Hematopoietic multipotent progenitor cell treated with erythropoietin and hydrocortisone succinate and interleukin-3 and kit ligand, for 15 days (in vitro differentiated cells): ENCODE measurements around the gene CALCOCO2.
"Not testable (repeated sequence)": the region's sequence is repeated elsewhere in the genome, so short reads cannot be mapped to it uniquely, and the experiment has no call there.

ENCODE experiments used
- DNase-seq: peaks from one replicate; pipeline ENCODE4 v3.0.0-alpha.2; 2015; ENCODE audit warnings: low spot score

The CALCOCO2 gene, protein sequence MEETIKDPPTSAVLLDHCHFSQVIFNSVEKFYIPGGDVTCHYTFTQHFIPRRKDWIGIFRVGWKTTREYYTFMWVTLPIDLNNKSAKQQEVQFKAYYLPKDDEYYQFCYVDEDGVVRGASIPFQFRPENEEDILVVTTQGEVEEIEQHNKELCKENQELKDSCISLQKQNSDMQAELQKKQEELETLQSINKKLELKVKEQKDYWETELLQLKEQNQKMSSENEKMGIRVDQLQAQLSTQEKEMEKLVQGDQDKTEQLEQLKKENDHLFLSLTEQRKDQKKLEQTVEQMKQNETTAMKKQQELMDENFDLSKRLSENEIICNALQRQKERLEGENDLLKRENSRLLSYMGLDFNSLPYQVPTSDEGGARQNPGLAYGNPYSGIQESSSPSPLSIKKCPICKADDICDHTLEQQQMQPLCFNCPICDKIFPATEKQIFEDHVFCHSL

GRCh38 chr17:48830840-48831548 is at the start of gene CALCOCO2:
CALCOCO2 (plus strand) TSS chr17:48831035; CDS start chr17:48841708, 10,673 bp downstream.
- peak; percentile 97 for DNase-seq

GRCh38 chr17:48787828-48788227 is 43.0 kb upstream of the CALCOCO2 start:
- DNase-seq, result no peak

DNA sequence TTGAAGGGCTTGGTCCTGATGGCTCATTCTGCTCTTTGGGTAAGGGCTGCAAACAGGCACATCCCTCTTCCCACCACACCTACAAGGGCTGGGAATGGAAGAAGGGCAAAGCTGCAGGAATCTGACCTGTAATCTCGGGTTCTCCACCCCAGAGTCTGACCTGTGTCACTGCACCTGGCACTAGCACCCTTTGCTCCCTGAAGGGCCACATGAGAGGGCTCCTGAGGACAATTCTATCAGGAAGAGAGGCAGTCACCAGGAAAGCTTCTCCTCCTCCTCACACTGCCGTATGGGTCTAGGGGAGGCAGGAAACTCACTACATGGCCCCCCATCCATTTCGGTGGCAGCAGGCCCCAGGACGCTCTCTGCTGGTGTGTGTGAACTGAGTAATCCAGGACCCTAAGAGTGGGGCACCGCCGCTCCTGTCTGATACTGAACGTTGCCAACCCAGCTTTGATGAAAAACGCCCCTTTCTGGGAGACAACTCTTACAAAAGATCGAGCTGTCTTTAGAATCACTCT is 40.2 kb upstream of the CALCOCO2 start:
- no peak for DNase-seq

- no peak for DNase-seq
Measured at GRCh38 chr17:48791128-48792032, 39.5 kb upstream of the CALCOCO2 start.

- DNase-seq, result no peak
Measured at GRCh38 chr17:48792033-48792798, 38.6 kb upstream of the CALCOCO2 start.

DNA sequence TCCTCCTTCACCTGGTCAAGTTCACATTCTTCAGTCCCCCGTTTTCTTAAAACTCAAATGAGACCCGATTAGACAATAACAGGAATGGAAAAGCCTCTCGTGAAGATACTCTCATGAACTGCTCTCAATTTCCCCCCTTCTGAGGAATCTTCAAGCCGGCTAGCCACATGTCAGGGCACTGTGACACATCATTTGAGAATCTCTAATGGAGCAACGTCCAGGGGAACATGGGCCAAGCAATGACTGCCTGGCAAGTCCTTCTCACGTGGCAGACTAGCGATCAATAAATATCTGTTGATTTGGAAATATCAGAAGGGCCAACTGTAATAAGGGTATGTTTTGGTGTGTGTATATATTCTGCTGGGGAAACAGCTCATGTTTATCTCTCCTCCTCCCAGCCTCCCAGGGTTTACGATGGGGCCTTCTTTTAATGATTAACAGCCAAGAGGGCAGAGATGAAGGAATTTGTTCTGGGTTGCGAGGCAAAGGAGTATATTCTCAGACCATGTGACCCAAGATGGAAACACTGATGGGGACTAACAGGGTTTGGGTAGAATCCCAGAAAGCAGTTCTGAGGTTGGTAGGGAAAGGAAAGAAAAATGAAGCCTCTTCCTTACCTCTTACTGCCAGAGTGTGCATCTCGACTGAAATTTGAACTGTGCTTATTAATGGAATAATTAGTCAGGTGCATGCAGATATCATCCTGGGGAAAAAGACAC is 35.2 kb upstream of the CALCOCO2 start:
- no peak for DNase-seq

GRCh38 chr17:48796163-48796522 is 34.7 kb upstream of the CALCOCO2 start:
- not testable (repeated sequence) for DNase-seq

DNA sequence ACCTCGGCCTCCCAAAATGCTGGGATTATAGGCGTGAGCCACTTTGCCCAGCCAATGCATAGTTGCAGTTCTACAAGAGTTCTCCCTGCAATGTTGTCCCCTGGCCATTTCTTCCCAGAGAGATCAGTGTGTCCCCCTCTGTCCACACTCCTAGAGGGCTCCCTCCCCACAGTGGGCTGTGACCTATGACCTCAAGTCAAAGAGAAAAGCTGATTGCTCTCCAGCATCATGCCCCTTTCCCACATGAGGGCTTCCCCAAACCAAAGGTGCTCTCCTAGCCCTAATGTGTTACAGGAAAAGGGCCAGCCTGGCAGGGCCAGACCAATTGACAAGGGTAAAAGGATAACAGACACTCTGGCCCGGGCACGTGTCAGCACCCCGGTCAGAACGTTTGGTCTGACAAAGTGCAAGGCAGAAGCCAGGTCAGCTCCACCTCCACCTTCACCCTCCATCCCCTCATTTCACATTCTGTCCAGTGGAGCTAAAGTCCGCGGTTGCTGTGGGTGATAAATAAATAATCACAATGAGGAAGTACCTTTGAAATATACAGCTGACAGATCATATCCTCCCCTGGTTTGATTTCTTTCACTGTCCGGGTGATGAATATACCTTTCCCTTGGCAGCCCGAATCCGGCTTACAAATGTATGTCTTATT is 31.6 kb upstream of the CALCOCO2 start:
- DNase-seq, result no peak

- no peak for DNase-seq
Measured at GRCh38 chr17:48800626-48801217, 30.1 kb upstream of the CALCOCO2 start.

DNA sequence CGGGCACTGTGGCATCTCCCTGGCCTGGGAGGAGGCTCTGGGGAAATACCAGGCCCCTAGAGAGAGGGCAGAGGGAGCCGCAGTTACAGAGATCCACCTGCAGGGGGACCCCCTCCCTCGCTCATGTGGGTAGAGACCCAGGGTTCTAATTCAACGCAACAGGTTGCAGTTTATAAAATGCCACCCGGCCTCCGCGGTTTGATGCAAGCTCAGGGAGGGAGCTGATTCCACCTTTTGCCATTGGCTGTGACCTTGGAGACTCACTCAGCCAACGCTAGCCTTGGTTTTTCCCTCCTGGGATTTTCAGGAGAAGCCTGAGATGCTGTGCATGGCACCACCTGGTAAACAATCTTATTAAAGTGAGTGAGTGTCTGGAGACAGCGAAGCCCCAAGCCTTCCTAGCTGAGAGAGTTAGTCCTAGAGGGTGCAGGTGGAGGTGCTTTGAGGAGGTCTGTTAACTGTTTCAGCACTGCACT is 25.9 kb upstream of the CALCOCO2 start:
- DNase-seq, result peak; percentile 63

DNA sequence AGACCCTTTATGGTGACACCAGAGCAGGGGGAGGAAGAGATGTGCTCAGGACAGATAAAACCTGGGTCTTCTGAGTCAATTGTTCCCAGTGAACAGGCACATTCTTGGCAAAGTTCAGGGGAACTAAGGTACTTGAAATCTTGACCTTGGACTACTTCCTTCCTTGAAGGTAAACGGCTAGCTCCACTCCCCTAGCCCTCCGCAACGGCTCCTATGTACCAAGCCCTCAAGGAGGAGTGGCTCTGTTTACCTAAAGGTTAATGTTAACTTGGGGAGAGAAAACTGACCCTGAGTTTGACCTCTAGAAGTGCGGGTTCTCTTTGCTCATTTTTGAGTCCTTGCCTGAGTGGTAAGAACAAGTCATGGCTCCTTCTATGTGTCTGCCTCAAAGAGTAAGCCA is 21.7 kb upstream of the CALCOCO2 start:
- no peak for DNase-seq

DNA sequence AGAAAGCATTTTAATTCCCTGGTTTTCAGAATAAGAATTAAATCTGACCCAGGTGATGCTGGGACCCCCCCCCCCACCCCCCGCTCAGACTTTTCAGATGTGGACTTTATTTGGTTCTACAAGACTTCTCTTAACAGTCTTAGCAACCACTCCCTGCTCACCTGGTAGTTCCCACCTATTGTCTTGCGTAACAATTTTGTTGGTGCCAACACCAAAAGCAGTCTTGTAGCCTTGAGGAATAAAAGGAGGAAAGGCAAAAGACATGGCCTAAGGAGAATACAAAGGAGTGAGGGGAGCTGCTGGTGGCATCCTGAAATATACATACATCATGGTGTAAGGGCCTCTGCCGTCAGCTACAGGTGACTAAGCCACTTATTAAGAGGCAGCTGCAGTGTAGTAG is 18.8 kb upstream of the CALCOCO2 start:
- no peak for DNase-seq

GRCh38 chr17:48814504-48814903 is 16.3 kb upstream of the CALCOCO2 start:
- peak; percentile 69 for DNase-seq

- no peak for DNase-seq
Measured at GRCh38 chr17:48815311-48815710, 15.5 kb upstream of the CALCOCO2 start.

- DNase-seq, result no peak
Measured at GRCh38 chr17:48816438-48816773, 14.4 kb upstream of the CALCOCO2 start.

DNA sequence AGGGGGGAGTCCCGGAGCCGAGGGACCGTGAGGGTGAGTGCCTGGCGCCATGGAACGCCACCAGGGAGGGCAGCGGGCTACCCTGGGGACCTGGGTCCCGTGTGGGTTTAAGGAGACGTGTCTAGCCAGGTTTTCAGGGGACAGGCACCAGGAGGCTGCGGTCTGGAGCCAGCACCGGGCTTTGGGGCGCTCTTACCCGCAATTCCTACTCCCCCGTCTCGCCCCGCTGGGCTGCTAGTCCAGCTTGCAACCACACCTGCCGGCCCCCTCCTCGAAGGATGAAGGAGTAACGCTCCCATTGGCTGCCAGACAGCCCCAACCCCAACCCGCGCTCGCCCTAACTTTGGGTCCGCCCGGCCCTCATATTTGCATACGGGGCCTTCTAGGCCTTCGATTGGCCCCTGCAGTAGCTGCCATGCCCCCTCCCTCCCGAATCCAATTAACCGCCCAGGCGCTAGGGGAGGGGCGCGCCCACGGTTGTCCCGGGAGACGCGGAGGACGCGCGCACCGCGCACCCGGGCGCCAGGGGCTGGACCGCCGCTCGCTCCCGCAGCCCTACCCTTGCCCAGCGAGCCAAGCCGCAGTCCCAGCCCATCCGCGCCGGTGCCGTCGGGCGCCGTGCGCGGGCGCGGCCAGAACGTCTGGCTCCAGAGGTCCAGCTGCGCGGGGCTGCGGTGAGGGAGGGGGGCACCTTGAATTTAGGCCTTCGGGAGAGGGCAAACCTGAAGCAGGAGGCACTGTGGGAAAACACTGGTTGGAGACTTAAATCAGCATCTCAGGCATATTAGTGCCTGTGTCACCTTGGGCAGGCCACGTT is 13.9 kb upstream of the CALCOCO2 start, which contains the start of gene TTLL6:
TSS of gene TTLL6 (minus strand) at position 456 of the 817 bp plus-strand sequence. CDS start at position 299, 157 bp downstream.
- peak; percentile 40 for DNase-seq

GRCh38 chr17:48818361-48818841 is 12.4 kb upstream of the CALCOCO2 start:
- DNase-seq, result no peak

- no peak for DNase-seq
Measured at GRCh38 chr17:48819466-48819865, 11.4 kb upstream of the CALCOCO2 start.
